HepG2 (cell line): ENCODE measurements around the gene UBE2U. TPM values are rescaled to one million over a fixed set of nuclear protein-coding genes. Genes with fewer than 3 reads are reported as not detected.
A peak's percentile ranks its signal among the peaks of the same experiment; 100 is the strongest.

Experiments
- ATAC-seq: fragments of 200-7000 bp; cut with Tn5 transposase; 3 replicates; pipeline ENCODE4 v1.9.1; 2020; ENCODE audit warnings: mild to moderate bottlenecking, moderate library complexity
- BruUV-seq: library from RNA; stranded (reverse); fragments of 400-500 nt; replicated peaks from 2 replicates; lab custom pipeline; 2021; lab: Mats Ljungman, UMichigan
- CTCF ChIA-PET: fragments of 300-600 bp; formaldehyde crosslinking; extraction: SDS; loops from one replicate; lab custom pipeline; 2021; ENCODE audit warnings: low total read pairs, inconsistent platforms, low intra/inter-chr PET ratio; lab: Yijun Ruan, JAX
- POLR2A ChIA-PET: fragments of 350-600 bp; sonication (Branson Sonifier 250); formaldehyde crosslinking; loops from one replicate; lab custom pipeline; 2020; ENCODE audit warnings: antibody characterized with exemption, inconsistent platforms; lab: Yijun Ruan, JAX
- DNase-seq: peaks from one replicate; pipeline ENCODE4 v3.0.0-alpha.2; 2015; ENCODE audit warnings: low spot score
- FAIRE-seq: peaks from 3 replicates; lab custom pipeline; 2011; peaks lifted over from hg19 to GRCh38; lab: Jason Lieb, UNC
- H2AFZ ChIP-seq: one replicate; pipeline ENCODE4 v1.6.1; 2011; ENCODE audit warnings: low read length, inconsistent platforms
- H3K27ac ChIP-seq: fragments of 300-600 bp; 3 replicates; pipeline ENCODE4 v1.8.0; 2011; ENCODE audit warnings: mixed run types, mild to moderate bottlenecking, mixed read lengths, low read length, inconsistent platforms; ENCODE audit not compliant: insufficient read depth; ENCODE audit errors: extremely low read length
- H3K27me3 ChIP-seq, 2 experiments: fragments of 200-600 bp in 1 of 2; 2 replicates in 1 of 2; 3 replicates in 1 of 2; pipeline versions ENCODE4 v1.6.0 to v1.8.0; 2011; ENCODE audit warnings: low read length in 2 of 2, mild to moderate bottlenecking in 2 of 2, moderate library complexity in 2 of 2, inconsistent platforms in 1 of 2; ENCODE audit not compliant: insufficient read depth in 2 of 2, control insufficient read depth in 1 of 2
- H3K36me3 ChIP-seq, 2 experiments: fragments of 200-600 bp in 1 of 2; replicated peaks in 1 of 2; 2 replicates in 1 of 2; 3 replicates in 1 of 2; pipeline versions ENCODE4 v1.5.1 to v1.8.0; 2011; ENCODE audit warnings: low read length in 2 of 2, inconsistent platforms in 1 of 2; ENCODE audit not compliant: insufficient read depth in 2 of 2, control insufficient read depth in 1 of 2
- H3K4me1 ChIP-seq: 2 replicates; pipeline ENCODE4 v1.5.1; 2012; ENCODE audit warnings: low read length, inconsistent platforms; ENCODE audit not compliant: insufficient read depth
- H3K4me2 ChIP-seq: 2 replicates; pipeline ENCODE4 v1.6.0; 2011; ENCODE audit warnings: low read depth, low read length, inconsistent platforms
- H3K4me3 ChIP-seq, 3 experiments: fragments of 200-600 bp in 1 of 3; sonication (generic), shearing (Covaris generic) in 1 of 3; replicated peaks in 1 of 3; 2 replicates each; pipeline ENCODE4 v1.5.1; 2011 to 2016; ENCODE audit warnings: low read length in 3 of 3, inconsistent platforms in 2 of 3, low read depth in 2 of 3, mild to moderate bottlenecking in 2 of 3, control low read depth in 1 of 3, mixed read lengths in 1 of 3; ENCODE audit not compliant: insufficient read depth in 1 of 3
- H3K79me2 ChIP-seq: one replicate; pipeline ENCODE4 v1.6.1; 2011; ENCODE audit warnings: low read length, inconsistent platforms; ENCODE audit not compliant: insufficient read depth
- H3K9ac ChIP-seq: 2 replicates; pipeline ENCODE4 v1.6.0; 2011; ENCODE audit warnings: mild to moderate bottlenecking, low read depth, low read length, inconsistent platforms; ENCODE audit not compliant: insufficient read depth
- H3K9me3 ChIP-seq: 2 replicates; pipeline ENCODE4 v1.5.1; 2012; ENCODE audit warnings: mild to moderate bottlenecking, low read length
- H4K20me1 ChIP-seq: 2 replicates; pipeline ENCODE4 v1.6.0; 2011; ENCODE audit warnings: inconsistent platforms, mild to moderate bottlenecking, low read length, moderate library complexity; ENCODE audit not compliant: insufficient read depth
- BRCA1 ChIP-seq: sonication (generic); formaldehyde crosslinking; IDR thresholded peaks from 2 replicates; pipeline ENCODE4 v1.4.0; 2020; ENCODE audit warnings: missing genetic modification reagents
- CBX1 ChIP-seq: IDR thresholded peaks from one replicate; pipeline ENCODE4 v1.6.1; 2016; ENCODE audit warnings: antibody characterized with exemption, low read depth
- CHD4 ChIP-seq: fragments of 200-600 bp; sonication (generic); IDR thresholded peaks from 2 replicates; pipeline ENCODE4 v1.7.0; 2017; ENCODE audit warnings: mild to moderate bottlenecking, low read length, borderline replicate concordance
- HOXA3 ChIP-seq: sonication (generic); formaldehyde crosslinking; IDR thresholded peaks from 2 replicates; pipeline ENCODE4 v1.5.0; 2020; ENCODE audit warnings: missing genetic modification reagents
- NCOA1 ChIP-seq: sonication (generic); formaldehyde crosslinking; IDR thresholded peaks from 2 replicates; pipeline ENCODE4 v1.9.0; 2021; ENCODE audit warnings: missing genetic modification reagents
- PRDM15 ChIP-seq: sonication (generic); formaldehyde crosslinking; IDR thresholded peaks from 2 replicates; pipeline ENCODE4 v1.4.0; 2020; ENCODE audit warnings: missing genetic modification reagents
- PTBP1 ChIP-seq: fragments of 200-400 bp; formaldehyde crosslinking; IDR thresholded peaks from 2 replicates; pipeline ENCODE4 v1.6.1; 2018; ENCODE audit warnings: low read length, low read depth; ENCODE audit not compliant: poor library complexity, severe bottlenecking
- XRCC5 ChIP-seq: fragments of 200-400 bp; formaldehyde crosslinking; optimal IDR thresholded peaks from 2 replicates; pipeline ENCODE3; 2017; ENCODE audit warnings: mild to moderate bottlenecking, low read length
- ZBTB8A ChIP-seq: sonication (generic); formaldehyde crosslinking; IDR thresholded peaks from 2 replicates; pipeline ENCODE4 v1.4.0; 2020; ENCODE audit warnings: mild to moderate bottlenecking, low read depth, missing genetic modification reagents, borderline replicate concordance
- ZMYM4 ChIP-seq: sonication (generic); formaldehyde crosslinking; IDR thresholded peaks from 2 replicates; pipeline ENCODE4 v1.8.1; 2023; ENCODE audit warnings: mild to moderate bottlenecking, missing genetic modification reagents
- ZNF143 ChIP-seq: sonication (generic); formaldehyde crosslinking; IDR thresholded peaks from 2 replicates; pipeline ENCODE4 v1.4.0; 2020; ENCODE audit warnings: missing genetic modification reagents
- ZNF580 ChIP-seq: IDR thresholded peaks from 2 replicates; pipeline ENCODE4 v1.6.1; 2016; ENCODE audit warnings: low read depth, borderline replicate concordance
- ZNF746 ChIP-seq: sonication (generic); formaldehyde crosslinking; IDR thresholded peaks from 2 replicates; pipeline ENCODE4 v1.8.0; 2022; ENCODE audit warnings: mild to moderate bottlenecking, missing genetic modification reagents
- ZNF761 ChIP-seq: sonication (generic); formaldehyde crosslinking; conservative IDR thresholded peaks from 2 replicates; pipeline ENCODE4 v1.4.0; 2020; ENCODE audit warnings: mild to moderate bottlenecking, missing genetic modification reagents
- ZNF781 ChIP-seq: sonication (generic); formaldehyde crosslinking; IDR thresholded peaks from 2 replicates; pipeline ENCODE4 v1.5.1; 2020; ENCODE audit warnings: borderline replicate concordance, mild to moderate bottlenecking, missing genetic modification reagents; ENCODE audit errors: not compliant biosample characterization
- WGBS: methylation state at CpG from one replicate; pipeline ENCODE4 v1.1.6; 2017; ENCODE audit warnings: low lambda C conversion rate; 5-methylcytosine and 5-hydroxymethylcytosine counted together
- in situ Hi-C: cut with HindIII; loops from 2 replicates; pipeline ENCODE4 v1.10.0; 2017; ENCODE audit warnings: low pct_unique_long_range_greater_than_20kb; ENCODE audit not compliant: extremely low pct_ligation_motif_present
- intact Hi-C: fragments of 100-400 bp; cut with micrococcal nuclease; formaldehyde crosslinking; loops from one replicate; pipeline ENCODE4 v1.10.0; 2022; ENCODE audit not compliant: unreplicated experiment
- polyA plus RNA-seq, 8 experiments: library from polyadenylated mRNA; depleted of rRNA in 3 of 8; stranded (reverse) in 7 of 8; unstranded in 1 of 8; fragments of >200 nt; fragmentation: Illumina TruSeq in 4 of 8; extraction: Trizol in 4 of 8; gene quantifications; 2 replicates each; pipeline versions ENCODE4 v1.2.1 to v1.2.3, GENCODE V29; 2011 to 2016; ENCODE audit warnings: low read depth in 4 of 8, missing spikeins in 1 of 8, mixed read lengths in 1 of 8; ENCODE audit not compliant: insufficient read depth in 1 of 8
- total RNA-seq, 5 experiments: library from RNA; depleted of rRNA; stranded (reverse); fragments of >200 nt; fragmentation: Illumina TruSeq; extraction: Trizol; gene quantifications; 2 replicates each; pipeline ENCODE4 v1.2.3, GENCODE V29; 2016; ENCODE audit warnings: low read depth in 1 of 5
- TF ChIP-seq, protein P1 (sequence below): sonication (generic); formaldehyde crosslinking; IDR thresholded peaks from 2 replicates; pipeline ENCODE4 v1.4.0; 2020; ENCODE audit warnings: missing genetic modification reagents, borderline replicate concordance
- TF ChIP-seq, protein P2 (sequence below): sonication (generic); formaldehyde crosslinking; IDR thresholded peaks from 2 replicates; pipeline ENCODE4 v1.4.0; 2020; ENCODE audit warnings: low read depth, mild to moderate bottlenecking, missing genetic modification reagents

UBE2U gene
- total and polyA plus RNA-seq, 2 of the 13 experiments (the other 11 are each of a cell fraction or from before 2014, with no cell fraction given): not detected

GRCh38 chr1:64245495-64245894 is 42.1 kb downstream of the UBE2U start:
- DNase-seq (no peak), ATAC-seq (peak; percentile 56; the same call in 2 of the 3 replicates), FAIRE-seq (no peak)
- ChIA-PET POLR2A (no interaction called here), CTCF (interaction anchor here (1.5 to 2.0 kb wide), 3 partner anchors 571 to 688 kb away, joined by 3 to 12 read pairs (median 12); no protein-coding TSS in a partner anchor)
- Histone ChIP-seq H3K36me3 (no peaks in the 10 kb centered on the region), H3K4me2 (peak overlapping the region; percentile 95), H3K27me3 (peaks cover 0 to 3% of the 10 kb centered on the region in 2 experiments; a peak in 1 of 5 replicates), H3K4me1 (peaks cover 15% of the 10 kb centered on the region; the same call in 1 of the 2 replicates), H3K9me3 (no peaks in the 10 kb centered on the region), H4K20me1 (no peaks in the 10 kb centered on the region), H3K79me2 (no peaks in the 10 kb centered on the region), H3K4me3 (peak overlapping the region; percentile 28 to 56 (median 50); a peak in 5 of 6 replicates), H3K27ac (no peak overlapping the region), H3K9ac (no peak overlapping the region), H2AFZ (peak overlapping the region; percentile 98)
- BruUV-seq: no TSS peak
- in situ Hi-C loops: no loop called here
- WGBS: 24% methylated on average over 9 of the region's 9 CpGs
- intact Hi-C loops: loop anchor here (1.0 to 10.0 kb wide), 6 partner anchors 331 to 928 kb away; partner anchors contain the start of gene ROR1
- TF ChIP-seq ZMYM4 (CRISPR knock-in tag) (peak; percentile 35; the same call in 1 of the 2 replicates), ZNF761 (CRISPR knock-in tag) (no peak), XRCC5 (no peak), BRCA1 (CRISPR knock-in tag) (no peak), PTBP1 (no peak), PRDM15 (CRISPR knock-in tag) (no peak), ZBTB8A (CRISPR knock-in tag) (no peak), ZNF781 (CRISPR knock-in tag) (no peak), NCOA1 (CRISPR knock-in tag) (no peak), CHD4 (no peak), CBX1 (no peak), ZNF746 (CRISPR knock-in tag) (no peak), HOXA3 (no peak), ZNF143 (CRISPR knock-in tag) (no peak), ZNF580 (no peak)
- TF ChIP-seq, protein P1, sequence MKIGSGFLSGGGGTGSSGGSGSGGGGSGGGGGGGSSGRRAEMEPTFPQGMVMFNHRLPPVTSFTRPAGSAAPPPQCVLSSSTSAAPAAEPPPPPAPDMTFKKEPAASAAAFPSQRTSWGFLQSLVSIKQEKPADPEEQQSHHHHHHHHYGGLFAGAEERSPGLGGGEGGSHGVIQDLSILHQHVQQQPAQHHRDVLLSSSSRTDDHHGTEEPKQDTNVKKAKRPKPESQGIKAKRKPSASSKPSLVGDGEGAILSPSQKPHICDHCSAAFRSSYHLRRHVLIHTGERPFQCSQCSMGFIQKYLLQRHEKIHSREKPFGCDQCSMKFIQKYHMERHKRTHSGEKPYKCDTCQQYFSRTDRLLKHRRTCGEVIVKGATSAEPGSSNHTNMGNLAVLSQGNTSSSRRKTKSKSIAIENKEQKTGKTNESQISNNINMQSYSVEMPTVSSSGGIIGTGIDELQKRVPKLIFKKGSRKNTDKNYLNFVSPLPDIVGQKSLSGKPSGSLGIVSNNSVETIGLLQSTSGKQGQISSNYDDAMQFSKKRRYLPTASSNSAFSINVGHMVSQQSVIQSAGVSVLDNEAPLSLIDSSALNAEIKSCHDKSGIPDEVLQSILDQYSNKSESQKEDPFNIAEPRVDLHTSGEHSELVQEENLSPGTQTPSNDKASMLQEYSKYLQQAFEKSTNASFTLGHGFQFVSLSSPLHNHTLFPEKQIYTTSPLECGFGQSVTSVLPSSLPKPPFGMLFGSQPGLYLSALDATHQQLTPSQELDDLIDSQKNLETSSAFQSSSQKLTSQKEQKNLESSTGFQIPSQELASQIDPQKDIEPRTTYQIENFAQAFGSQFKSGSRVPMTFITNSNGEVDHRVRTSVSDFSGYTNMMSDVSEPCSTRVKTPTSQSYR (CRISPR knock-in tag): peak; percentile 42; the same call in 1 of the 2 replicates
- TF ChIP-seq, protein P2, sequence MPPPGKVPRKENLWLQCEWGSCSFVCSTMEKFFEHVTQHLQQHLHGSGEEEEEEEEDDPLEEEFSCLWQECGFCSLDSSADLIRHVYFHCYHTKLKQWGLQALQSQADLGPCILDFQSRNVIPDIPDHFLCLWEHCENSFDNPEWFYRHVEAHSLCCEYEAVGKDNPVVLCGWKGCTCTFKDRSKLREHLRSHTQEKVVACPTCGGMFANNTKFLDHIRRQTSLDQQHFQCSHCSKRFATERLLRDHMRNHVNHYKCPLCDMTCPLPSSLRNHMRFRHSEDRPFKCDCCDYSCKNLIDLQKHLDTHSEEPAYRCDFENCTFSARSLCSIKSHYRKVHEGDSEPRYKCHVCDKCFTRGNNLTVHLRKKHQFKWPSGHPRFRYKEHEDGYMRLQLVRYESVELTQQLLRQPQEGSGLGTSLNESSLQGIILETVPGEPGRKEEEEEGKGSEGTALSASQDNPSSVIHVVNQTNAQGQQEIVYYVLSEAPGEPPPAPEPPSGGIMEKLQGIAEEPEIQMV (CRISPR knock-in tag): no peak
